LNCaP clone FGC (cell line): ENCODE data around the gene TMA7B.

Source experiments
- DNase-seq: peaks from one replicate; pipeline ENCODE4 v3.0.0-alpha.2; 2011; ENCODE audit warnings: low read depth
- H3K4me3 ChIP-seq: 2 replicates; pipeline ENCODE4 v1.5.1; 2011; ENCODE audit warnings: mild to moderate bottlenecking, low read depth, low read length, control low read depth
- TF ChIP-seq, protein P1 (sequence below): IDR thresholded peaks from 2 replicates; pipeline ENCODE4 v1.5.1; 2012; ENCODE audit warnings: mild to moderate bottlenecking; ENCODE audit not compliant: control insufficient read depth, insufficient read depth; ENCODE audit errors: extremely low read depth

TMA7B gene

DNA sequence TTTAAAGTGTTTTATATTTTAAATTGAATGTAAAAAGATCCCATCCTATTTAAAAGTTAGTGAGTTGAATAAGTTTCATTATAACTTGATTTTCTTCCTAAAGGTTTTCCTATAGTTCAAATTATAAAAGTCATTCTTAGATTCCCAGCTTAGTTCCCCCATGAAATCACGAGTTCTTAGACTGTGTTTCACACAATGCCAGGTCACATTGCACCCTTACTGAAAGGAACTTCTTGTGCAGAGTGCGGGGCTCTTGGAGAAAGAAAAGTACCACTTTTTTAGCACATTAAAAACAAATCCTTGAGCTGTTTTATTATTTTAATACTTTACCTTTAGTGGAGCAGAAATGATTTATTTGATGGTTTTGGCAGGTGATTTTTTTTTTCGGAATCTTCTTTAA lies 43.7 kb upstream of the TMA7B start:
- TF ChIP-seq, protein P1, sequence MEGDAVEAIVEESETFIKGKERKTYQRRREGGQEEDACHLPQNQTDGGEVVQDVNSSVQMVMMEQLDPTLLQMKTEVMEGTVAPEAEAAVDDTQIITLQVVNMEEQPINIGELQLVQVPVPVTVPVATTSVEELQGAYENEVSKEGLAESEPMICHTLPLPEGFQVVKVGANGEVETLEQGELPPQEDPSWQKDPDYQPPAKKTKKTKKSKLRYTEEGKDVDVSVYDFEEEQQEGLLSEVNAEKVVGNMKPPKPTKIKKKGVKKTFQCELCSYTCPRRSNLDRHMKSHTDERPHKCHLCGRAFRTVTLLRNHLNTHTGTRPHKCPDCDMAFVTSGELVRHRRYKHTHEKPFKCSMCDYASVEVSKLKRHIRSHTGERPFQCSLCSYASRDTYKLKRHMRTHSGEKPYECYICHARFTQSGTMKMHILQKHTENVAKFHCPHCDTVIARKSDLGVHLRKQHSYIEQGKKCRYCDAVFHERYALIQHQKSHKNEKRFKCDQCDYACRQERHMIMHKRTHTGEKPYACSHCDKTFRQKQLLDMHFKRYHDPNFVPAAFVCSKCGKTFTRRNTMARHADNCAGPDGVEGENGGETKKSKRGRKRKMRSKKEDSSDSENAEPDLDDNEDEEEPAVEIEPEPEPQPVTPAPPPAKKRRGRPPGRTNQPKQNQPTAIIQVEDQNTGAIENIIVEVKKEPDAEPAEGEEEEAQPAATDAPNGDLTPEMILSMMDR: no peak
- DNase-seq: no peak
- no peak overlapping the region for H3K4me3 ChIP-seq

DNA sequence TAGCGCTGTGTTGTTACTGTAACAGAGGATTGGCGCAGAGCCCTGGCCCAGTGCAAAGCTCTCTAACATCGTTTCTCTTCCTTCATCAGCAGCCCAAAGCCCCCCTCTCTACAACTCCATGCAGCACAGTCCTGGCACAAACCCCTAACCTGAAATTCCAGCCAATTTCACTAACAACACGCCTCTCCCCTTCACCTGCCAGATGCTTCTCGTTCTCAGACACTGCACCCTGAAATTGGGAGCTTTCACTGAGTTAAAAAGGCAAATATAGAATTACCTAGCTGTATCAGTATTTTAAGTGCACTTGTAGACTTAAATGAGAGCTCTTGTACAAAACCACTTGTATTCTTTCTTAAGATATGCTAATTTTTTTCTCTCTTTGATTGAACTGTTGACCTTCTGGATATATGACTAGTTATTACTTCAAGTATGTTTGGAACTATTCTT lies 43.0 kb upstream of the TMA7B start:
- no peak overlapping the region for H3K4me3 ChIP-seq
- no peak for DNase-seq
- TF ChIP-seq, protein P1: no peak

DNA sequence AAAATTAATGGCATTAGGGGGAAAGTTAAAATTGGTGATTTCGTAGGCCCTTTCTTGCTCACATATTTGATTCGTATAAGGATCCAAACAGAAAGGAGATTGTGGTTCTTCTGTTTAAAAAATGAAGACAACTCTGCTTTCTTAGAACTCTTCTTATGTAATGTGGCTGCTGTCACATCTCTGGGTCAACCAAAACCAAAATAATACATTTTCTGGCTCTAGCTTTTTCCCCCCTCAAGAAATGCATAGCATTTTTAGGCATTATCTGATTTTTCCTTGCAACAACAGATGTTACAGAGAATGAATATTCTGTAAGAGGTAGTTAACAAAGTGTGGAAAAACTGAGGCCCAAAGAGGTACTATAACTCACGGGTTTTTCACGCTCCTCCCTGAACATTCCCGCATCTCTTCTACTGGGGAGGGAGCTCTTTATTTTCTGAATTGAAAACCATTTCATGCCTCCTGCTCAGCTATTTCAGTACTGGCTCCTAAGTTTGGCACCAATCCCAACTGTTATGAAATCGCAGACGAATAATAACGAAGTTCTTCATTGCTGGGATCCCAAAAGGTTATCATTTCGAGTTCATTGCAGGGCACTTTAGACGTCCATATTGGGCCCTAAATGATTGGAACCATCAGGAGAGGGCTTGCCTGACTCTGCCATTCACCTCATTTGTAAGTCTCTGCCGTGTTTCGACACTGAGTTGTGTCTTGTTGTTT lies 42.3 kb upstream of the TMA7B start:
- TF ChIP-seq, protein P1: no peak
- no peak overlapping the region for H3K4me3 ChIP-seq
- no peak for DNase-seq

DNA sequence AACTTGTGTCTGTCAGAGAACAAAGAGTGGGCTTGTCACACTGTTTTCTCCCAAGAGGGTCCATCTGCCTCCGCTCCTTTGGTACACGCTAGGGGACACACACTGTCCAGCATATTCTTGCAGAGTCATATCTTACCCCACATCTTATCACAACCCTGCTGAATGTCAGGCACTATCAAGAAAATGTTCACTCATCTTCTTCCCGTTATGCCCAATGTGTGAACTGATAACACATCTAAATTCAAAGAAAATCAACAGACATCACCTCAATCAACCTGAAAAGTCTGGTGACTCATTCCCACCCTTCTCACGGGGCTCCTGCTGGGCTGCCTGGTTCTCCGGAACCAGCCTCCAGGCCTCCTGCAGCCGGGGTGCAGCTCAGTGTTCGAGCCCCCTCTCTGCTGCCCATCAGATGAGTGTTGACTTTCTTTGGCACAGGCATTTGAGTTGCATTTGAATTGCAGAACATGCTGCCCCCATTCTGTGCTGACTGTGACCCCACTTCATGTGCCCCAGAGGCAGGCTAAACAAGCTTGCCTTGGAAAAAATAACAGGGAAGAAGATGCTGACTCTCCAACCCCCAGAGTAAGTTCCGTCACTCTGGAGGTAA lies 40.0 kb upstream of the TMA7B start:
- no peak overlapping the region for H3K4me3 ChIP-seq
- no peak for DNase-seq
- TF ChIP-seq, protein P1: no peak

DNA sequence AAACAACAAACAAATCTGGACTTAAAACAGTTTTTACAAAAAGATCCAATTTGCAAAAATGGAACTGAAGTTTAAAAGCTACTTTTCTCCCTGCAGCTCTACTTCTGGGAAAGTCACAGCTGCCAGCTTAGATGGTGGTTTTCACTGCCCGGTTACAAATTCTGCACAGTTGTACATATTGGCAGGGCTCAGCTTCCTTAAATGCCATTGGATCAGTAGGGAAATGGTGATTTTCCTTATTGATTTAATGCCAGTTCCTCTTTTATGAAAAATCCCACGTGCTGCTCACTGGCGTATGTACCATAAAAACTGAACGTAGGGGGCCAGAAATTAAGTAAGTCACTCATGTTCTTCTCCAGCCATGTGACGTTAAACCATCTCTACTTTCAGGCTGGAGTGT lies 36.5 kb upstream of the TMA7B start:
- H3K4me3 ChIP-seq: no peak overlapping the region
- TF ChIP-seq, protein P1: no peak
- no peak for DNase-seq

DNA sequence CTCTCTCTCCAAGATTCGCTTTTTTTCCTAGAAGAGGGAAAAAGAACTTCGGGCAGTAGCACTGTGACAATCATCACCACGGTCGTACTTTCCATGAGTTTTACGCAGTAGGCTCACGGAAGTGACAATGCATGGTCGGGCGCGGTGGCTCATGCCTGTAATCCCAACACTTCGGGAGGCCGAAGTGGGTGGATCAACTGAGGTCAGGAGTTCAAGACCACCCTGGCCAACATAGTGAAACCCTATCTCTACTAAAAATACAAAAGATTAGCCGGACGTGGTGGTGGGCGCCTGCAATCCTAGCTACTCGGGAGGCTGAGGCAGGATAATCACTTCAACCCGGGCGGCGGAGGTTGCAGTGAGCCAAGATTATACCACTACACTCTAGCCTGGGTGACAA lies 35.9 kb upstream of the TMA7B start:
- TF ChIP-seq, protein P1: no peak
- no peak for DNase-seq
- no peak overlapping the region for H3K4me3 ChIP-seq

DNA sequence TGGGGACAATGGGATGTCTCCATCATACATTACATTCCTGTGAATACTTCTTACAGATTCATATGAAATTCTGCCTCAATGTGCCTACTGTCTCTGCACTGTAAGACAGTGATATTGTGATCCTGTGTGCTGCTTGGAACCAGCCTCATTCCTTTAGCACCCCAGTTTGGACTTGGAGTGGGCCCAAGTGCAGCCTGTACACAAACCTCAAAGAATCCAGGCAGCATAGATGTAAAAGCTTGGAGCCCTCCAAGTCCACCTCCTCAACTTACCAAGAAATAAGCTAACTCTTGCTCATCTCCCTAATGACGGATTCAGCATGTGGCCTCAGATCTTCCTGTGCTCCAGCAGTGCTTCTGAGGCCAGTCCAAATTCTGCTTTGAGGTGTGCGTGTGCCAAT lies 34.9 kb upstream of the TMA7B start:
- no peak for DNase-seq
- no peak overlapping the region for H3K4me3 ChIP-seq
- TF ChIP-seq, protein P1: no peak
